SK-N-SH (cell line): ENCODE measurements around the gene TK2. TPM values are rescaled to one million over a fixed set of nuclear protein-coding genes. Genes with fewer than 3 reads are reported as not detected.

Experiments used
- CTCF ChIA-PET: fragments of 300-600, 350-600 bp; formaldehyde crosslinking; extraction: SDS; loops from one replicate; lab custom pipeline; 2021; lab: Yijun Ruan, JAX
- POLR2A ChIA-PET: fragments of 350-600 bp; sonication (Branson Sonifier 250); formaldehyde crosslinking; extraction: SDS; loops from one replicate; lab custom pipeline; 2020; ENCODE audit warnings: antibody characterized with exemption, inconsistent platforms; lab: Yijun Ruan, JAX
- DNase-seq: peaks from one replicate; pipeline ENCODE4 v3.0.0; 2012
- H2AFZ ChIP-seq: fragments of 200-600 bp; sonication (generic); 2 replicates; pipeline ENCODE4 v1.8.1; 2016; ENCODE audit warnings: antibody characterized with exemption, mild to moderate bottlenecking, low read depth
- H3F3A ChIP-seq: fragments of 200-600 bp; sonication (generic); replicated peaks from 2 replicates; pipeline ENCODE3; 2016; ENCODE audit warnings: antibody characterized with exemption, mild to moderate bottlenecking; ENCODE audit not compliant: insufficient read depth
- H3K27ac ChIP-seq, 2 experiments: fragments of 200-500 bp in 1 of 2; fragments of 200-600 bp in 1 of 2; sonication (Bioruptor generic) in 1 of 2; sonication (generic), shearing (Covaris generic) in 1 of 2; 2 replicates each; pipeline versions ENCODE4 v1.5.1 to v1.6.1; 2014 to 2016; ENCODE audit warnings: low read depth in 2 of 2, inconsistent platforms in 1 of 2, low read length in 1 of 2, mild to moderate bottlenecking in 1 of 2, mixed read lengths in 1 of 2
- H3K27me3 ChIP-seq: fragments of 200-600 bp; sonication (generic), shearing (Covaris generic); 2 replicates; pipeline ENCODE4 v1.6.1; 2016; ENCODE audit warnings: mixed run types; ENCODE audit not compliant: insufficient read depth
- H3K36me3 ChIP-seq, 2 experiments: fragments of 200-500 bp in 1 of 2; fragments of 200-600 bp in 1 of 2; sonication (Bioruptor generic) in 1 of 2; sonication (generic) in 1 of 2; replicated peaks in 1 of 2; 2 replicates each; pipeline versions ENCODE3 to v1.5.1; 2014 to 2016; ENCODE audit warnings: low read length in 1 of 2, mild to moderate bottlenecking in 1 of 2; ENCODE audit not compliant: insufficient read depth in 2 of 2, control insufficient read depth in 1 of 2
- H3K4me1 ChIP-seq, 2 experiments: fragments of 200-500 bp in 1 of 2; fragments of 200-600 bp in 1 of 2; sonication (Bioruptor generic) in 1 of 2; sonication (generic), shearing (Covaris generic) in 1 of 2; 2 replicates each; pipeline versions ENCODE4 v1.5.1 to v1.6.1; 2014 to 2016; ENCODE audit warnings: low read depth in 1 of 2, low read length in 1 of 2, mixed run types in 1 of 2; ENCODE audit not compliant: insufficient read depth in 2 of 2, control insufficient read depth in 1 of 2
- H3K4me2 ChIP-seq: fragments of 200-600 bp; sonication (generic), shearing (Covaris generic); 2 replicates; pipeline ENCODE4 v1.6.1; 2017; ENCODE audit warnings: mixed run types
- H3K4me3 ChIP-seq, 2 experiments: fragments of 200-500 bp in 1 of 2; fragments of 200-600 bp in 1 of 2; sonication (Bioruptor generic) in 1 of 2; sonication (generic), shearing (Covaris generic) in 1 of 2; 2 replicates each; pipeline versions ENCODE4 v1.5.1 to v1.8.1; 2014 to 2016; ENCODE audit warnings: low read depth in 2 of 2, inconsistent platforms in 1 of 2, low read length in 1 of 2, mild to moderate bottlenecking in 1 of 2, mixed read lengths in 1 of 2, moderate library complexity in 1 of 2
- H3K79me2 ChIP-seq: fragments of 200-600 bp; sonication (generic); 2 replicates; pipeline ENCODE4 v1.8.1; 2017; ENCODE audit warnings: mild to moderate bottlenecking; ENCODE audit not compliant: insufficient read depth
- H3K9ac ChIP-seq: fragments of 200-600 bp; sonication (generic); 2 replicates; pipeline ENCODE4 v1.6.1; 2017; ENCODE audit warnings: mixed run types
- H3K9me2 ChIP-seq: fragments of 200-600 bp; sonication (generic); 2 replicates; pipeline ENCODE4 v1.6.1; 2017; ENCODE audit warnings: mixed run types
- H3K9me3 ChIP-seq: fragments of 200-600 bp; sonication (generic); 2 replicates; pipeline ENCODE4 v1.6.1; 2017; ENCODE audit warnings: mixed run types, mild to moderate bottlenecking, moderate library complexity
- H4K20me1 ChIP-seq: fragments of 200-600 bp; sonication (generic); 2 replicates; pipeline ENCODE4 v1.6.1; 2017; ENCODE audit warnings: mild to moderate bottlenecking, mixed run types; ENCODE audit not compliant: insufficient read depth
- CTCF ChIP-seq: fragments of 200-600 bp; sonication (generic); IDR thresholded peaks from 2 replicates; pipeline ENCODE4 v1.6.1; 2017; ENCODE audit warnings: antibody characterized with exemption, mild to moderate bottlenecking, moderate library complexity
- ELF1 ChIP-seq: IDR thresholded peaks from 2 replicates; pipeline ENCODE4 v1.4.0; 2012
- EP300 ChIP-seq, 2 experiments: IDR thresholded peaks; 2 replicates each; pipeline versions ENCODE4 v1.4.0 to v1.6.1; 2012; ENCODE audit warnings: borderline replicate concordance in 1 of 2, low read depth in 1 of 2, low read length in 1 of 2
- EZH2phosphoT487 ChIP-seq: fragments of 200-600 bp; sonication (generic); IDR thresholded peaks from 2 replicates; pipeline ENCODE4 v1.6.1; 2017; ENCODE audit warnings: low read depth, mixed run types, mild to moderate bottlenecking, antibody characterized with exemption, moderate library complexity, borderline replicate concordance
- FOSL2 ChIP-seq: IDR thresholded peaks from 2 replicates; pipeline ENCODE4 v1.4.0; 2012; ENCODE audit warnings: low read depth, mild to moderate bottlenecking, moderate library complexity, borderline replicate concordance
- FOXM1 ChIP-seq: IDR thresholded peaks from 2 replicates; pipeline ENCODE4 v1.4.0; 2012; ENCODE audit warnings: low read depth, mild to moderate bottlenecking
- IRF3 ChIP-seq: fragments of 150-350 bp; IDR thresholded peaks from 2 replicates; pipeline ENCODE4 v1.6.1; 2016; ENCODE audit warnings: mild to moderate bottlenecking, low read depth, low read length
- MEF2A ChIP-seq: IDR thresholded peaks from 2 replicates; pipeline ENCODE4 v1.4.0; 2012; ENCODE audit warnings: low read depth, borderline replicate concordance
- MXI1 ChIP-seq: IDR thresholded peaks from 2 replicates; pipeline ENCODE4 v1.6.1; 2012; ENCODE audit warnings: mild to moderate bottlenecking, low read depth, low read length, improper control_type of control experiment
- NFIC ChIP-seq: IDR thresholded peaks from 2 replicates; pipeline ENCODE4 v1.4.0; 2012; ENCODE audit warnings: borderline replicate concordance
- POLR2AphosphoS5 ChIP-seq: IDR thresholded peaks from 2 replicates; pipeline ENCODE4 v1.6.1; 2012; ENCODE audit warnings: low read depth, low read length
- RCOR1 ChIP-seq: fragments of 150-350 bp; IDR thresholded peaks from 2 replicates; pipeline ENCODE4 v1.6.1; 2017; ENCODE audit warnings: antibody characterized with exemption, low read length
- REST ChIP-seq: IDR thresholded peaks from 2 replicates; pipeline ENCODE4 v1.6.1; 2012; ENCODE audit warnings: mild to moderate bottlenecking, low read depth, low read length, moderate library complexity
- SIN3A ChIP-seq: IDR thresholded peaks from 2 replicates; pipeline ENCODE4 v1.6.1; 2012; ENCODE audit warnings: low read depth, mild to moderate bottlenecking, low read length, moderate library complexity, borderline replicate concordance
- TAF1 ChIP-seq: IDR thresholded peaks from 2 replicates; pipeline ENCODE4 v1.6.1; 2012; ENCODE audit warnings: low read depth, mild to moderate bottlenecking, low read length, moderate library complexity, borderline replicate concordance
- TEAD4 ChIP-seq: IDR thresholded peaks from 2 replicates; pipeline ENCODE4 v1.4.0; 2012; ENCODE audit warnings: mild to moderate bottlenecking, borderline replicate concordance; ENCODE audit not compliant: insufficient read depth
- USF1 ChIP-seq: IDR thresholded peaks from 2 replicates; pipeline ENCODE4 v1.4.0; 2012; ENCODE audit warnings: low read depth, borderline replicate concordance
- USF2 ChIP-seq: fragments of 150-350 bp; IDR thresholded peaks from 2 replicates; pipeline ENCODE4 v1.6.1; 2017; ENCODE audit warnings: antibody characterized with exemption, low read length, low read depth, borderline replicate concordance
- YY1 ChIP-seq: IDR thresholded peaks from 2 replicates; pipeline ENCODE4 v1.4.0; 2012; ENCODE audit warnings: low read depth, mild to moderate bottlenecking
- WGBS: methylation state at CpG from one replicate; pipeline ENCODE4 v1.1.6; 2017; ENCODE audit warnings: low lambda C conversion rate; 5-methylcytosine and 5-hydroxymethylcytosine counted together
- polyA plus RNA-seq, 3 experiments: library from polyadenylated mRNA; depleted of rRNA; stranded (reverse); fragments of >200 nt; gene quantifications; 2 replicates each; pipeline ENCODE4 v1.2.3, GENCODE V29; 2012

The TK2 gene
- polyA plus RNA-seq, 1 of the 3 experiments (the other 2 are of a cell fraction) = 25.2 TPM

GRCh38 chr16:66569131-66569530 is 19.2 kb upstream of the TK2 start:
- DNase-seq = no peak
- no peaks in the 10 kb centered on the region for H3K27me3 ChIP-seq
- H3K4me1 ChIP-seq = peaks cover 0 to 23% of the 10 kb centered on the region in 2 experiments; a peak in 2 of 4 replicates
- POLR2A ChIA-PET = no interaction called here
- TF ChIP-seq RCOR1 = no peak
- no peak for TF ChIP-seq TEAD4
- H4K20me1 ChIP-seq = peaks cover 11% of the 10 kb centered on the region; the same call in 1 of the 2 replicates
- H3K9me3 ChIP-seq = no peaks in the 10 kb centered on the region
- H3F3A ChIP-seq = peaks cover 34% of the 10 kb centered on the region
- peaks cover 4% of the 10 kb centered on the region; the same call in 1 of the 2 replicates for H3K79me2 ChIP-seq
- no peak overlapping the region for H2AFZ ChIP-seq
- peak overlapping the region; percentile 59; the same call in 1 of the 2 replicates for H3K4me2 ChIP-seq
- WGBS = 93% methylated on average over 1 of the region's 1 CpG
- H3K27ac ChIP-seq = peak overlapping the region in 1 of 2 experiments; percentile 80; a peak in 2 of 4 replicates
- H3K4me3 ChIP-seq = no peak overlapping the region
- no peaks in the 10 kb centered on the region for H3K9me2 ChIP-seq
- CTCF ChIA-PET = interaction anchor here (0.9 to 1.9 kb wide), 2 partner anchors 11 to 162 kb away, joined by 3 to 4 read pairs; no protein-coding TSS in a partner anchor
- H3K36me3 ChIP-seq = peaks cover 26 to 32% of the 10 kb centered on the region in 2 experiments
- H3K9ac ChIP-seq = 0 out of 2 replicates have a peak overlapping the region, but pooled peaks have one; percentile 2

- peaks cover 0 to 23% of the 10 kb centered on the region in 2 experiments; a peak in 2 of 4 replicates for H3K4me1 ChIP-seq
- no peaks in the 10 kb centered on the region for H3K27me3 ChIP-seq
- H3K9ac ChIP-seq = no peak overlapping the region
- WGBS = 97% methylated on average over 2 of the region's 2 CpGs
- no peaks in the 10 kb centered on the region for H3K9me3 ChIP-seq
- peaks cover 42% of the 10 kb centered on the region for H3F3A ChIP-seq
- POLR2A ChIA-PET = no interaction called here
- no peaks in the 10 kb centered on the region for H3K9me2 ChIP-seq
- peaks cover 4% of the 10 kb centered on the region; the same call in 1 of the 2 replicates for H3K79me2 ChIP-seq
- H2AFZ ChIP-seq = no peak overlapping the region
- peaks cover 29 to 39% of the 10 kb centered on the region in 2 experiments for H3K36me3 ChIP-seq
- peaks cover 11% of the 10 kb centered on the region; the same call in 1 of the 2 replicates for H4K20me1 ChIP-seq
- H3K27ac ChIP-seq = peak overlapping the region in 1 of 2 experiments; percentile 80; a peak in 2 of 4 replicates
- no peak overlapping the region for H3K4me3 ChIP-seq
- H3K4me2 ChIP-seq = no peak overlapping the region
- DNase-seq = no peak
- CTCF ChIA-PET = interaction anchor here (1.9 kb wide), 1 partner anchor 10 kb away, joined by 4 read pairs; no protein-coding TSS in a partner anchor
- TF ChIP-seq REST = no peak
- TF ChIP-seq POLR2AphosphoS5 = no peak
- no peak for TF ChIP-seq SIN3A
- no peak for TF ChIP-seq NFIC
- TF ChIP-seq TAF1 = no peak
- TF ChIP-seq USF2 = no peak
- TF ChIP-seq FOSL2 = no peak
- TF ChIP-seq FOXM1 = no peak
- TF ChIP-seq IRF3 = no peak
- TF ChIP-seq YY1 = no peak
- no peak for TF ChIP-seq MEF2A
- TF ChIP-seq MXI1 = no peak
- no peak for TF ChIP-seq EP300 (IDR thresholded peaks at IDR 0.05; ENCODE audit: borderline replicate concordance in 1 of 2, low read depth in 1 of 2, low read length in 1 of 2)
- no peak for TF ChIP-seq ELF1
- TF ChIP-seq CTCF = no peak
- no peak for TF ChIP-seq USF1
- no peak for TF ChIP-seq EZH2phosphoT487
Measured at GRCh38 chr16:66568355-66568754, 18.4 kb upstream of the TK2 start.
